LoVo (cell line): Measurements from ENCODE around the gene IL18RAP.

Source experiments
- DNase-seq: peaks from one replicate; pipeline ENCODE4 v3.0.0-alpha.2; 2016; ENCODE audit warnings: low spot score

The IL18RAP gene

GRCh38 chr2:102421890-102422759 is 835 bp upstream of the IL18RAP start:
- no peak for DNase-seq

- no peak for DNase-seq
Measured at GRCh38 chr2:102423368-102423767, 408 bp downstream of the IL18RAP start.

GRCh38 chr2:102424754-102425153 is 1.8 kb downstream of the IL18RAP start:
- no peak for DNase-seq

- no peak for DNase-seq
Measured at GRCh38 chr2:102425441-102426132, 2.6 kb downstream of the IL18RAP start.

- DNase-seq, result no peak
Measured at GRCh38 chr2:102427249-102427648, 4.3 kb downstream of the IL18RAP start.

GRCh38 chr2:102428573-102428972 is 5.6 kb downstream of the IL18RAP start:
- DNase-seq, result no peak

- no peak for DNase-seq
Measured at GRCh38 chr2:102432386-102432785, 9.4 kb downstream of the IL18RAP start.

- DNase-seq, result no peak
Measured at GRCh38 chr2:102433973-102434654, 11.2 kb downstream of the IL18RAP start.

- no peak for DNase-seq
Measured at GRCh38 chr2:102434655-102435381, 11.9 kb downstream of the IL18RAP start.

GRCh38 chr2:102435741-102436140 is 12.8 kb downstream of the IL18RAP start:
- no peak for DNase-seq

- DNase-seq, result no peak
Measured at GRCh38 chr2:102436323-102436722, 13.4 kb downstream of the IL18RAP start.

GRCh38 chr2:102437122-102437521 is 14.2 kb downstream of the IL18RAP start:
- no peak for DNase-seq

GRCh38 chr2:102438111-102438510 is 15.2 kb downstream of the IL18RAP start:
- DNase-seq, result no peak

- DNase-seq, result no peak
Measured at GRCh38 chr2:102438578-102438977, 15.6 kb downstream of the IL18RAP start.

- DNase-seq, result no peak
Measured at GRCh38 chr2:102439065-102439695, 16.2 kb downstream of the IL18RAP start.

GRCh38 chr2:102442967-102443828 is 20.2 kb downstream of the IL18RAP start:
- peak; percentile 16 for DNase-seq

GRCh38 chr2:102444233-102444632 is 21.3 kb downstream of the IL18RAP start:
- no peak for DNase-seq

GRCh38 chr2:102446936-102447335 is 24.0 kb downstream of the IL18RAP start:
- no peak for DNase-seq

GRCh38 chr2:102449370-102449974 is 26.5 kb downstream of the IL18RAP start:
- peak; percentile 18 for DNase-seq

GRCh38 chr2:102451968-102452367 is 29.0 kb downstream of the IL18RAP start:
- DNase-seq, result no peak
